HepG2 (cell line): ENCODE results near the gene ITK. TPM values are rescaled to one million over a fixed set of nuclear protein-coding genes. Genes with fewer than 3 reads are reported as not detected.

Experiments
- HMG20B ChIP-seq: conservative IDR thresholded peaks from 2 replicates; pipeline ENCODE4 v1.6.1; 2016; ENCODE audit warnings: missing genetic modification reagents, missing compliant biosample characterization
- PAX8 ChIP-seq: sonication (generic); formaldehyde crosslinking; IDR thresholded peaks from 2 replicates; pipeline ENCODE4 v1.8.0; 2022; ENCODE audit warnings: mild to moderate bottlenecking, missing genetic modification reagents, borderline replicate concordance
- TOE1 ChIP-seq: sonication (generic); formaldehyde crosslinking; IDR thresholded peaks from 2 replicates; pipeline ENCODE4 v1.4.0; 2020; ENCODE audit warnings: mild to moderate bottlenecking, missing genetic modification reagents
- ZNF644 ChIP-seq: IDR thresholded peaks from 2 replicates; pipeline ENCODE4 v1.6.1; 2016; ENCODE audit warnings: low read depth
- ZNF816 ChIP-seq: sonication (generic); formaldehyde crosslinking; IDR thresholded peaks from 2 replicates; pipeline ENCODE4 v1.8.0; 2022; ENCODE audit warnings: missing genetic modification reagents, mild to moderate bottlenecking, borderline replicate concordance
- polyA plus RNA-seq, 8 experiments: library from polyadenylated mRNA; depleted of rRNA in 3 of 8; stranded (reverse) in 7 of 8; unstranded in 1 of 8; fragments of >200 nt; fragmentation: Illumina TruSeq in 4 of 8; extraction: Trizol in 4 of 8; gene quantifications; 2 replicates each; pipeline versions ENCODE4 v1.2.1 to v1.2.3, GENCODE V29; 2011 to 2016; ENCODE audit warnings: low read depth in 4 of 8, missing spikeins in 1 of 8, mixed read lengths in 1 of 8; ENCODE audit not compliant: insufficient read depth in 1 of 8
- total RNA-seq, 5 experiments: library from RNA; depleted of rRNA; stranded (reverse); fragments of >200 nt; fragmentation: Illumina TruSeq; extraction: Trizol; gene quantifications; 2 replicates each; pipeline ENCODE4 v1.2.3, GENCODE V29; 2016; ENCODE audit warnings: low read depth in 1 of 5
- TF ChIP-seq, protein P1 (sequence below): sonication (generic); formaldehyde crosslinking; IDR thresholded peaks from 2 replicates; pipeline ENCODE4 v1.5.0; 2020; ENCODE audit warnings: mild to moderate bottlenecking, missing genetic modification reagents, borderline replicate concordance
- TF ChIP-seq, protein P2 (sequence below): sonication (generic); formaldehyde crosslinking; conservative IDR thresholded peaks from 2 replicates; pipeline ENCODE4 v1.8.0; 2022; ENCODE audit warnings: mild to moderate bottlenecking, moderate library complexity, missing genetic modification reagents
- TF ChIP-seq, protein P3 (sequence below): sonication (generic); formaldehyde crosslinking; IDR thresholded peaks from 2 replicates; pipeline ENCODE4 v1.5.0; 2020; ENCODE audit warnings: mild to moderate bottlenecking, missing genetic modification reagents, borderline replicate concordance
- TF ChIP-seq, protein P4 (sequence below): fragments of 450-650 bp; IDR thresholded peaks from 2 replicates; pipeline ENCODE4 v1.6.1; 2017; ENCODE audit warnings: mild to moderate bottlenecking

ITK gene
- total and polyA plus RNA-seq, 2 of the 13 experiments (the other 11 are each of a cell fraction or from before 2014, with no cell fraction given) = 0.01 TPM; not detected in 1

DNA sequence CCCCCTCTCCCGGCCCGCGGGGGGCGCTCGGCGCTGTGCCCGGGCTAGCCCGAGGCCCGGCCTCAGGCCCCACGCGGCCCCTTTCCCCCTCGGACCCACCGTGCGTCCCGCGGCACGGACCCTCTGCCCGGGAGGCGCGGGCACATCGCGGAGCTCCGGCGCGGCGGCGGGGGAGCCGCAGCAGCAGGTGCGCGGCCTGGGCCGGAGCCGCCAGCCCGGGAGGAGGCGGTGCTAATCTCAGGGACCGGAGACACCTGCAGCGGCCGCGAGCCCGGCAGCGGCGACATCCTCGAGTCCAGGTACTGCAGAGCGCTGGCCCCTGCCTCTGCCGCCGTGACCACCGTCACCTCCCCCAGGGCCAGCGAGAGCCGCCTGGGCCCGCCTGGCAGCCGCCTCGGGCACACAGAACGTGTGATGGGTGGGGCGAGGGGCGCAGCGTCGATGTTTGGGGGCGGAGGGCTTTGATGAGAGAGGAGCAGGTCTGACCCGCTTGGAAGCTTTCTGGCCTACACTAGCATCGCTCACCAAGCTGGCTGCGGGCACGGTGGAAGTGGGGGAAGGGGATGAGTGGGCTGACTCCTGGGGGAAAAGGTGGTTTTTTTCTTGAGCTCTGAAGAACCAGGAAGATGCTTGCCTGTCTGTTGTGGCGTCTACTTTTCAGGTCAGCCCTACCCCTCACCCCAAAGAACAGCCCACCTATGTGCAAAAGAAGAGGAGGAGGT lies 85.8 kb downstream of the ITK start (continued):
- TF ChIP-seq, protein P1, sequence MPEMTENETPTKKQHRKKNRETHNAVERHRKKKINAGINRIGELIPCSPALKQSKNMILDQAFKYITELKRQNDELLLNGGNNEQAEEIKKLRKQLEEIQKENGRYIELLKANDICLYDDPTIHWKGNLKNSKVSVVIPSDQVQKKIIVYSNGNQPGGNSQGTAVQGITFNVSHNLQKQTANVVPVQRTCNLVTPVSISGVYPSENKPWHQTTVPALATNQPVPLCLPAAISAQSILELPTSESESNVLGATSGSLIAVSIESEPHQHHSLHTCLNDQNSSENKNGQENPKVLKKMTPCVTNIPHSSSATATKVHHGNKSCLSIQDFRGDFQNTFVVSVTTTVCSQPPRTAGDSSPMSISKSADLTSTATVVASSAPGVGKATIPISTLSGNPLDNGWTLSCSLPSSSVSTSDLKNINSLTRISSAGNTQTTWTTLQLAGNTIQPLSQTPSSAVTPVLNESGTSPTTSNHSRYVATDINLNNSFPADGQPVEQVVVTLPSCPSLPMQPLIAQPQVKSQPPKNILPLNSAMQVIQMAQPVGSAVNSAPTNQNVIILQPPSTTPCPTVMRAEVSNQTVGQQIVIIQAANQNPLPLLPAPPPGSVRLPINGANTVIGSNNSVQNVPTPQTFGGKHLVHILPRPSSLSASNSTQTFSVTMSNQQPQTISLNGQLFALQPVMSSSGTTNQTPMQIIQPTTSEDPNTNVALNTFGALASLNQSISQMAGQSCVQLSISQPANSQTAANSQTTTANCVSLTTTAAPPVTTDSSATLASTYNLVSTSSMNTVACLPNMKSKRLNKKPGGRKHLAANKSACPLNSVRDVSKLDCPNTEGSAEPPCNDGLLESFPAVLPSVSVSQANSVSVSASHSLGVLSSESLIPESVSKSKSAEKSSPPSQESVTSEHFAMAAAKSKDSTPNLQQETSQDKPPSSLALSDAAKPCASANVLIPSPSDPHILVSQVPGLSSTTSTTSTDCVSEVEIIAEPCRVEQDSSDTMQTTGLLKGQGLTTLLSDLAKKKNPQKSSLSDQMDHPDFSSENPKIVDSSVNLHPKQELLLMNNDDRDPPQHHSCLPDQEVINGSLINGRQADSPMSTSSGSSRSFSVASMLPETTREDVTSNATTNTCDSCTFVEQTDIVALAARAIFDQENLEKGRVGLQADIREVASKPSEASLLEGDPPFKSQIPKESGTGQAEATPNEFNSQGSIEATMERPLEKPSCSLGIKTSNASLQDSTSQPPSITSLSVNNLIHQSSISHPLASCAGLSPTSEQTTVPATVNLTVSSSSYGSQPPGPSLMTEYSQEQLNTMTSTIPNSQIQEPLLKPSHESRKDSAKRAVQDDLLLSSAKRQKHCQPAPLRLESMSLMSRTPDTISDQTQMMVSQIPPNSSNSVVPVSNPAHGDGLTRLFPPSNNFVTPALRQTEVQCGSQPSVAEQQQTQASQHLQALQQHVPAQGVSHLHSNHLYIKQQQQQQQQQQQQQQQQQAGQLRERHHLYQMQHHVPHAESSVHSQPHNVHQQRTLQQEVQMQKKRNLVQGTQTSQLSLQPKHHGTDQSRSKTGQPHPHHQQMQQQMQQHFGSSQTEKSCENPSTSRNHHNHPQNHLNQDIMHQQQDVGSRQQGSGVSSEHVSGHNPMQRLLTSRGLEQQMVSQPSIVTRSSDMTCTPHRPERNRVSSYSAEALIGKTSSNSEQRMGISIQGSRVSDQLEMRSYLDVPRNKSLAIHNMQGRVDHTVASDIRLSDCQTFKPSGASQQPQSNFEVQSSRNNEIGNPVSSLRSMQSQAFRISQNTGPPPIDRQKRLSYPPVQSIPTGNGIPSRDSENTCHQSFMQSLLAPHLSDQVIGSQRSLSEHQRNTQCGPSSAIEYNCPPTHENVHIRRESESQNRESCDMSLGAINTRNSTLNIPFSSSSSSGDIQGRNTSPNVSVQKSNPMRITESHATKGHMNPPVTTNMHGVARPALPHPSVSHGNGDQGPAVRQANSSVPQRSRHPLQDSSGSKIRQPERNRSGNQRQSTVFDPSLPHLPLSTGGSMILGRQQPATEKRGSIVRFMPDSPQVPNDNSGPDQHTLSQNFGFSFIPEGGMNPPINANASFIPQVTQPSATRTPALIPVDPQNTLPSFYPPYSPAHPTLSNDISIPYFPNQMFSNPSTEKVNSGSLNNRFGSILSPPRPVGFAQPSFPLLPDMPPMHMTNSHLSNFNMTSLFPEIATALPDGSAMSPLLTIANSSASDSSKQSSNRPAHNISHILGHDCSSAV (CRISPR knock-in tag) = no peak
- TF ChIP-seq, protein P2, sequence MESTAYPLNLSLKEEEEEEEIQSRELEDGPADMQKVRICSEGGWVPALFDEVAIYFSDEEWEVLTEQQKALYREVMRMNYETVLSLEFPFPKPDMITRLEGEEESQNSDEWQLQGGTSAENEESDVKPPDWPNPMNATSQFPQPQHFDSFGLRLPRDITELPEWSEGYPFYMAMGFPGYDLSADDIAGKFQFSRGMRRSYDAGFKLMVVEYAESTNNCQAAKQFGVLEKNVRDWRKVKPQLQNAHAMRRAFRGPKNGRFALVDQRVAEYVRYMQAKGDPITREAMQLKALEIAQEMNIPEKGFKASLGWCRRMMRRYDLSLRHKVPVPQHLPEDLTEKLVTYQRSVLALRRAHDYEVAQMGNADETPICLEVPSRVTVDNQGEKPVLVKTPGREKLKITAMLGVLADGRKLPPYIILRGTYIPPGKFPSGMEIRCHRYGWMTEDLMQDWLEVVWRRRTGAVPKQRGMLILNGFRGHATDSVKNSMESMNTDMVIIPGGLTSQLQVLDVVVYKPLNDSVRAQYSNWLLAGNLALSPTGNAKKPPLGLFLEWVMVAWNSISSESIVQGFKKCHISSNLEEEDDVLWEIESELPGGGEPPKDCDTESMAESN = no peak
- TF ChIP-seq HMG20B (no peak), PAX8 (CRISPR knock-in tag) (no peak), TOE1 (no peak), ZNF816 (CRISPR knock-in tag) (no peak), ZNF644 (CRISPR knock-in tag) (no peak)
- TF ChIP-seq, protein P3, sequence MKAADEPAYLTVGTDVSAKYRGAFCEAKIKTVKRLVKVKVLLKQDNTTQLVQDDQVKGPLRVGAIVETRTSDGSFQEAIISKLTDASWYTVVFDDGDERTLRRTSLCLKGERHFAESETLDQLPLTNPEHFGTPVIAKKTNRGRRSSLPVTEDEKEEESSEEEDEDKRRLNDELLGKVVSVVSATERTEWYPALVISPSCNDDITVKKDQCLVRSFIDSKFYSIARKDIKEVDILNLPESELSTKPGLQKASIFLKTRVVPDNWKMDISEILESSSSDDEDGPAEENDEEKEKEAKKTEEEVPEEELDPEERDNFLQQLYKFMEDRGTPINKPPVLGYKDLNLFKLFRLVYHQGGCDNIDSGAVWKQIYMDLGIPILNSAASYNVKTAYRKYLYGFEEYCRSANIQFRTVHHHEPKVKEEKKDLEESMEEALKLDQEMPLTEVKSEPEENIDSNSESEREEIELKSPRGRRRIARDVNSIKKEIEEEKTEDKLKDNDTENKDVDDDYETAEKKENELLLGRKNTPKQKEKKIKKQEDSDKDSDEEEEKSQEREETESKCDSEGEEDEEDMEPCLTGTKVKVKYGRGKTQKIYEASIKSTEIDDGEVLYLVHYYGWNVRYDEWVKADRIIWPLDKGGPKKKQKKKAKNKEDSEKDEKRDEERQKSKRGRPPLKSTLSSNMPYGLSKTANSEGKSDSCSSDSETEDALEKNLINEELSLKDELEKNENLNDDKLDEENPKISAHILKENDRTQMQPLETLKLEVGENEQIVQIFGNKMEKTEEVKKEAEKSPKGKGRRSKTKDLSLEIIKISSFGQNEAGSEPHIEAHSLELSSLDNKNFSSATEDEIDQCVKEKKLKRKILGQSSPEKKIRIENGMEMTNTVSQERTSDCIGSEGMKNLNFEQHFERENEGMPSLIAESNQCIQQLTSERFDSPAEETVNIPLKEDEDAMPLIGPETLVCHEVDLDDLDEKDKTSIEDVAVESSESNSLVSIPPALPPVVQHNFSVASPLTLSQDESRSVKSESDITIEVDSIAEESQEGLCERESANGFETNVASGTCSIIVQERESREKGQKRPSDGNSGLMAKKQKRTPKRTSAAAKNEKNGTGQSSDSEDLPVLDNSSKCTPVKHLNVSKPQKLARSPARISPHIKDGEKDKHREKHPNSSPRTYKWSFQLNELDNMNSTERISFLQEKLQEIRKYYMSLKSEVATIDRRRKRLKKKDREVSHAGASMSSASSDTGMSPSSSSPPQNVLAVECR (CRISPR knock-in tag) = peak; percentile 51
- TF ChIP-seq, protein P4, sequence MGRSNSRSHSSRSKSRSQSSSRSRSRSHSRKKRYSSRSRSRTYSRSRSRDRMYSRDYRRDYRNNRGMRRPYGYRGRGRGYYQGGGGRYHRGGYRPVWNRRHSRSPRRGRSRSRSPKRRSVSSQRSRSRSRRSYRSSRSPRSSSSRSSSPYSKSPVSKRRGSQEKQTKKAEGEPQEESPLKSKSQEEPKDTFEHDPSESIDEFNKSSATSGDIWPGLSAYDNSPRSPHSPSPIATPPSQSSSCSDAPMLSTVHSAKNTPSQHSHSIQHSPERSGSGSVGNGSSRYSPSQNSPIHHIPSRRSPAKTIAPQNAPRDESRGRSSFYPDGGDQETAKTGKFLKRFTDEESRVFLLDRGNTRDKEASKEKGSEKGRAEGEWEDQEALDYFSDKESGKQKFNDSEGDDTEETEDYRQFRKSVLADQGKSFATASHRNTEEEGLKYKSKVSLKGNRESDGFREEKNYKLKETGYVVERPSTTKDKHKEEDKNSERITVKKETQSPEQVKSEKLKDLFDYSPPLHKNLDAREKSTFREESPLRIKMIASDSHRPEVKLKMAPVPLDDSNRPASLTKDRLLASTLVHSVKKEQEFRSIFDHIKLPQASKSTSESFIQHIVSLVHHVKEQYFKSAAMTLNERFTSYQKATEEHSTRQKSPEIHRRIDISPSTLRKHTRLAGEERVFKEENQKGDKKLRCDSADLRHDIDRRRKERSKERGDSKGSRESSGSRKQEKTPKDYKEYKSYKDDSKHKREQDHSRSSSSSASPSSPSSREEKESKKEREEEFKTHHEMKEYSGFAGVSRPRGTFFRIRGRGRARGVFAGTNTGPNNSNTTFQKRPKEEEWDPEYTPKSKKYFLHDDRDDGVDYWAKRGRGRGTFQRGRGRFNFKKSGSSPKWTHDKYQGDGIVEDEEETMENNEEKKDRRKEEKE = no peak
